Keratinocyte (primary cell): Measurements from ENCODE around the gene CCDC12.

Experiments
- EZH2 ChIP-seq: IDR thresholded peaks from one replicate; pipeline ENCODE4 v1.6.1; 2012; ENCODE audit warnings: inconsistent platforms, mild to moderate bottlenecking, low read length, moderate library complexity
- TF ChIP-seq, protein P1 (sequence below), 3 experiments: IDR thresholded peaks in 1 of 3; conservative IDR thresholded peaks in 1 of 3; optimal IDR thresholded peaks in 1 of 3; 2 replicates in 2 of 3; 3 replicates in 1 of 3; pipeline versions ENCODE3 to v1.5.1; 2011; ENCODE audit warnings: low read length in 3 of 3, mild to moderate bottlenecking in 3 of 3, moderate library complexity in 2 of 3, control low read depth in 1 of 3, inconsistent platforms in 1 of 3; ENCODE audit not compliant: insufficient read depth in 2 of 3; ENCODE audit errors: extremely low read depth in 1 of 3

DNA sequence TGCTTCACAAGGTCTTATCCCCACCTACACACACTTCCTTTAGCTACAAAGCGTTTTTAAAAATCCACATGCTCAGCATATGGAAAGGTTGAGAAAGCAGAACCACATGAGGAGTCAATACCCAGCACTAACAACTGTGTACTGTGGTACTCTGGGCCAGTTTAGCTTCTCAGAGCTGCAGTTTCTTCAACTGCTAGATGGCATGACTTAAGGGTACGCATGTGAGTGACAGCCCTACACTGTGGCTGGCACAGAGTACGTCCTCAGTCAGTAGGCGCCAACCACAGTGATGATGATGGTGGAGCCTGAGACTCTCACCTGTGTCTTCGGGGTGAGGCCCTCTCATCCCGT lies 17.4 kb downstream of the CCDC12 start:
- TF ChIP-seq, protein P1, sequence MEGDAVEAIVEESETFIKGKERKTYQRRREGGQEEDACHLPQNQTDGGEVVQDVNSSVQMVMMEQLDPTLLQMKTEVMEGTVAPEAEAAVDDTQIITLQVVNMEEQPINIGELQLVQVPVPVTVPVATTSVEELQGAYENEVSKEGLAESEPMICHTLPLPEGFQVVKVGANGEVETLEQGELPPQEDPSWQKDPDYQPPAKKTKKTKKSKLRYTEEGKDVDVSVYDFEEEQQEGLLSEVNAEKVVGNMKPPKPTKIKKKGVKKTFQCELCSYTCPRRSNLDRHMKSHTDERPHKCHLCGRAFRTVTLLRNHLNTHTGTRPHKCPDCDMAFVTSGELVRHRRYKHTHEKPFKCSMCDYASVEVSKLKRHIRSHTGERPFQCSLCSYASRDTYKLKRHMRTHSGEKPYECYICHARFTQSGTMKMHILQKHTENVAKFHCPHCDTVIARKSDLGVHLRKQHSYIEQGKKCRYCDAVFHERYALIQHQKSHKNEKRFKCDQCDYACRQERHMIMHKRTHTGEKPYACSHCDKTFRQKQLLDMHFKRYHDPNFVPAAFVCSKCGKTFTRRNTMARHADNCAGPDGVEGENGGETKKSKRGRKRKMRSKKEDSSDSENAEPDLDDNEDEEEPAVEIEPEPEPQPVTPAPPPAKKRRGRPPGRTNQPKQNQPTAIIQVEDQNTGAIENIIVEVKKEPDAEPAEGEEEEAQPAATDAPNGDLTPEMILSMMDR (optimal IDR thresholded peaks at IDR 0.05 in 1 of 3, IDR thresholded peaks at IDR 0.05 in 1 of 3, conservative IDR thresholded peaks at IDR 0.05 in 1 of 3; ENCODE audit: extremely low read depth in 1 of 3, insufficient read depth in 2 of 3, low read length in 3 of 3), result no peak
- TF ChIP-seq EZH2, result no peak
